Endometrium (tissue), 2 donors: Measurements from ENCODE around the gene NPLOC4.

ENCODE experiments used
- FAIRE-seq: peaks from 2 replicates; lab custom pipeline; 2012; peaks lifted over from hg19 to GRCh38; lab: Jason Lieb, UNC
- donor health status: control.
- donor health status: control.

The NPLOC4 gene

GRCh38 chr17:81545160-81545949 is 91.6 kb downstream of the NPLOC4 start:
- FAIRE-seq, result no peak

- no peak for FAIRE-seq
Measured at GRCh38 chr17:81544281-81544974, 92.5 kb downstream of the NPLOC4 start.

- FAIRE-seq, result no peak
Measured at GRCh38 chr17:81543756-81544155, 93.2 kb downstream of the NPLOC4 start.

GRCh38 chr17:81543339-81543675 is 93.6 kb downstream of the NPLOC4 start:
- no peak for FAIRE-seq

- no peak for FAIRE-seq
Measured at GRCh38 chr17:81542431-81543338, 94.2 kb downstream of the NPLOC4 start.

DNA sequence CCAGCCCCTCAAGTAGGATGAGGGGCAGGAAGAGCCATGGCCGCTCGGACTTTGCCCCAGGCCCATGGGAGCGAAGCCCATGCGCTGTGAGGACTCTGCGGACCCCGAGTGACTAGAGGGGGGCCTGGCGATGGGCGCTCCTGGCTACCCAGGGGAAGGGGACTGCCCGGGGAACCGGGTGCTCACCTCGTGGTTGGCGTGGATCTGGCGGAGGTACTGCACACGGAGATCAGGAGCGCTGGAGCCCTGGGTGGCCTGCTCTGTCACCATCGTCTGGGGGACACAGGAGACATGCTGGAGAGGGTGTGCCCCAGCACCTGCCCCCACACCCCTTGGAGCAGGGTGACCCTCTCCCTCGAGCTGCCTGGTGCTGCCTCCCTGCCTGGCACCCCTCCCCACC is 95.8 kb downstream of the NPLOC4 start:
- FAIRE-seq, result no peak

GRCh38 chr17:81540676-81541027 is 96.3 kb downstream of the NPLOC4 start:
- FAIRE-seq, result no peak

- FAIRE-seq, result no peak
Measured at GRCh38 chr17:81539961-81540675, 96.8 kb downstream of the NPLOC4 start.

- no peak for FAIRE-seq
Measured at GRCh38 chr17:81539571-81539900, 97.4 kb downstream of the NPLOC4 start.

GRCh38 chr17:81538651-81539570 is 98.0 kb downstream of the NPLOC4 start:
- FAIRE-seq, result no peak

GRCh38 chr17:81537856-81538555 is 98.9 kb downstream of the NPLOC4 start:
- no peak for FAIRE-seq

- no peak for FAIRE-seq
Measured at GRCh38 chr17:81537343-81537855, 99.5 kb downstream of the NPLOC4 start.

DNA sequence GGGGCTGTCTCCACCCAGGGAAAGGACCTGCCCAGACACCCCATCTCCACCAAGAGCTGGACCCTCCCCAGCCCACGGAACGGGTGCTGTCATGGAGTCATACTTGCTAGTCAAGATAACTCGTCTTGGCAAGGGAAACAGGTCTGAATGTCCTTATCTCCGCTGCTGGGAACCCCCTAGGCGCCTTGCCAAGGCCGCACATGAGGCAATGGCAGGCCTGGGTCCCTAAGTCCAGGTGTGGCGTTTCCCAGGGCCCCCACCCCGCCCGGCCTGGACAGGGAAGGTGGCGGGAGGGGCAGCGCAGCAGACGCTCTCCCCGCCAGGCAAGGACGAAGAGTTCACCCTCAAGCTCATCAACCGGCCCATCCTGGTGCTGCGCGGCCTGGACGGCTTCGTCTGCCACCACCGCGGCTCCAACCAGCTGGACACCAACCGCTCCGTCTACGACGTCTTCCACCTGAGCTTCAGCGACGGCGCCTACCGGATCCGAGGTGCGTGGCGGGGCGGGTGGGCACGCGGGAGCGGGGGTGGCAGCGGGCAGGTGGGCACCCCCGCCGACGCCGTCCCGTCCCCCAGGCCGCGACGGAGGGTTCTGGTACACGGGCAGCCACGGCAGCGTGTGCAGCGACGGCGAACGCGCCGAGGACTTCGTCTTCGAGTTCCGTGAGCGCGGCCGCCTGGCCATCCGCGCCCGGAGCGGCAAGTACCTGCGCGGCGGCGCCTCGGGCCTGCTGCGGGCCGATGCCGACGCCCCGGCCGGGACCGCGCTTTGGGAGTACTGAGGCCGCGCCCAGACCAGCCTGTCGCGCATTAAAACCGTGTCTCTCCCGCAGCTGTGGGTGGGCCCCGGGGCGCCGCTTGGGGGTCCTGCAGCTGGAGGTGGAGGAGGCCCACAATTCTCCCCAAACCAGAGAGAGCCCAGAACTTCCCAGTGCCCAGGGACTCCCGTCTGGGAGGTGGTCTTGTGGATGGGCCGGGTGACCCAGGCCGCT is 100.3 kb downstream of the NPLOC4 start:
- no peak for FAIRE-seq

DNA sequence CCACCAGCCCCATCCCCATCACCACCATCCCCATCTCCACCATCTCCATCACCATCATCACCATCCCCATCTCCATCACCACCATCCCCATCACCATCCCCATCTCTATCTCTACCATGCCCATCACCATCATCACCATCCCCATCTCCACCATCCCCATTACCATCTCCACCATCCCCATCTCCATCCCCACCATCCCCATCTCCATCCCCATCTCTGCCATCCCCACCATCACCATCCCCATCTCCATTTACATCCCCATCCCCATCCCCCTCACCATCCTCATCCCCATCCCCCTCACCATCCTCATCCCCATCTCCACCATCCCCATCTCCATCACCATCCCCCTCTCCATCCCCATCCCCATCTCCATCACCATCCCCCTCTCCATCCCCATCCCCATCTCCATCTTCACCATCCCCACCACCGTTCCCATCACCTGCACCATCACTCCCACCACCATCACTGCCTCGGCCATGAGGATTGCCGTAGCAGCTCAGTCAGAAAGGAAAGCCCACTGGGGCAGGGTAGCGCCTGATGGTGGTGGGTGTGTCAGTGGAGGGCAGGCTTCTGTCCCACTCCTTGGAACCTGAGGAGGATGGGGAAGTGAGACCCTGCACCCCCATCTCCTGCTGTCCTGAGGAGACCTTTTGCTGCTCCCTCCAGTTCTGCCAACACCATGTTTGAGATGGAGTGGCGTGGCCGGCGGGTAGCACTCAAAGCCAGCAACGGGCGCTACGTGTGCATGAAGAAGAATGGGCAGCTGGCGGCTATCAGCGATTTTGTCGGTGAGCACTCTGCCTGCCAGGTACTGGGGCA is 101.2 kb downstream of the NPLOC4 start:
- no peak for FAIRE-seq

- FAIRE-seq, result no peak
Measured at GRCh38 chr17:81535007-81535328, 101.9 kb downstream of the NPLOC4 start.

- no peak for FAIRE-seq
Measured at GRCh38 chr17:81534157-81535006, 102.5 kb downstream of the NPLOC4 start.
